GM12878 (cell line): ENCODE results near the gene HCCS. TPM values are rescaled to one million over a fixed set of nuclear protein-coding genes. Genes with fewer than 3 reads are reported as not detected.

Experiments
- ATAC-seq: fragments of 200-7000 bp; cut with Tn5 transposase; 3 replicates; pipeline ENCODE4 v1.9.1; 2020; ENCODE audit warnings: mild to moderate bottlenecking, moderate library complexity
- BruUV-seq: library from RNA; stranded (reverse); fragments of 400-500 nt; replicated peaks from 2 replicates; lab custom pipeline; 2021; lab: Mats Ljungman, UMichigan
- CTCF ChIA-PET: fragments of 300-600 bp; sonication (Branson Sonifier 250); formaldehyde crosslinking; extraction: SDS; loops from one replicate; lab custom pipeline; 2021; ENCODE audit warnings: inconsistent platforms; lab: Yijun Ruan, JAX
- POLR2A ChIA-PET: fragments of 350-600 bp; formaldehyde crosslinking; extraction: SDS; loops from one replicate; lab custom pipeline; 2021; ENCODE audit warnings: inconsistent platforms; lab: Charles Lee
- RAD21 ChIA-PET: fragments of 300-600 bp; sonication (Branson Sonifier 250); formaldehyde crosslinking; loops from one replicate; lab custom pipeline; 2023; ENCODE audit warnings: antibody characterized with exemption; ENCODE audit not compliant: unreplicated experiment; lab: Charles Lee
- SMC1A ChIA-PET: fragments of 300-600 bp; sonication (Branson Sonifier 250); formaldehyde crosslinking; loops from one replicate; lab custom pipeline; 2023; ENCODE audit not compliant: unreplicated experiment, uncharacterized antibody; lab: Charles Lee
- DNase-seq: peaks from one replicate; pipeline ENCODE4 v3.0.0-alpha.2; 2011; ENCODE audit warnings: low read depth, low spot score
- FAIRE-seq: peaks from 3 replicates; lab custom pipeline; 2011; peaks lifted over from hg19 to GRCh38; lab: Jason Lieb, UNC
- H2AFZ ChIP-seq: 2 replicates; pipeline ENCODE4 v1.6.0; 2011; ENCODE audit warnings: low read depth, low read length, control low read depth; ENCODE audit not compliant: control insufficient read depth
- H3K27ac ChIP-seq: 2 replicates; pipeline ENCODE4 v1.5.1; 2011; ENCODE audit warnings: control low read depth; ENCODE audit not compliant: control insufficient read depth, insufficient read depth
- H3K27me3 ChIP-seq, 2 experiments: replicated peaks in 1 of 2; 2 replicates each; pipeline versions ENCODE4 v1.6.0 to v1.6.1; 2011; ENCODE audit warnings: low read length in 1 of 2; ENCODE audit not compliant: control insufficient read depth in 2 of 2, insufficient read depth in 2 of 2
- H3K36me3 ChIP-seq, 2 experiments: 2 replicates each; pipeline ENCODE4 v1.5.1; 2011; ENCODE audit warnings: low read length in 1 of 2; ENCODE audit not compliant: control insufficient read depth in 2 of 2, insufficient read depth in 2 of 2
- H3K4me1 ChIP-seq: 2 replicates; pipeline ENCODE4 v1.6.1; 2011; ENCODE audit warnings: mild to moderate bottlenecking, low read length, moderate library complexity, mixed read lengths; ENCODE audit not compliant: control insufficient read depth, insufficient read depth
- H3K4me2 ChIP-seq: 2 replicates; pipeline ENCODE4 v1.6.0; 2011; ENCODE audit warnings: control low read depth; ENCODE audit not compliant: control insufficient read depth, insufficient read depth
- H3K4me3 ChIP-seq: fragments of 200-600 bp; sonication (generic); 2 replicates; pipeline ENCODE4 v1.5.1; 2016
- H3K79me2 ChIP-seq: 2 replicates; pipeline ENCODE4 v1.6.0; 2011; ENCODE audit warnings: low read length; ENCODE audit not compliant: control insufficient read depth, insufficient read depth
- H3K9ac ChIP-seq: 2 replicates; pipeline ENCODE4 v1.8.0; 2011; ENCODE audit warnings: low read length, control low read depth, mixed read lengths; ENCODE audit not compliant: control insufficient read depth, insufficient read depth
- H3K9me3 ChIP-seq: replicated peaks from 3 replicates; pipeline ENCODE4 v1.5.1; 2011; ENCODE audit warnings: mild to moderate bottlenecking, low read length; ENCODE audit not compliant: control insufficient read depth, insufficient read depth
- H4K20me1 ChIP-seq: 2 replicates; pipeline ENCODE4 v1.6.0; 2011; ENCODE audit not compliant: control insufficient read depth, insufficient read depth
- EZH2 ChIP-seq: IDR thresholded peaks from 2 replicates; pipeline ENCODE4 v1.6.1; 2012; ENCODE audit warnings: low read depth, mild to moderate bottlenecking, control low read depth, inconsistent platforms, low read length, borderline replicate concordance; ENCODE audit not compliant: control insufficient read depth
- FOS ChIP-seq: IDR thresholded peaks from 3 replicates; pipeline ENCODE4 v1.6.1; 2011; ENCODE audit warnings: borderline replicate concordance; ENCODE audit not compliant: insufficient read length; ENCODE audit errors: extremely low read depth
- FOXK2 ChIP-seq: fragments of 450-650 bp; IDR thresholded peaks from 2 replicates; pipeline ENCODE4 v1.6.1; 2017; ENCODE audit warnings: mild to moderate bottlenecking, moderate library complexity
- HDAC2 ChIP-seq: fragments of 200-600 bp; sonication (generic); IDR thresholded peaks from 2 replicates; pipeline ENCODE4 v1.6.1; 2017
- HDAC6 ChIP-seq: fragments of 200-600 bp; sonication (generic); IDR thresholded peaks from one replicate; pipeline ENCODE4 v1.8.0; 2017; ENCODE audit warnings: antibody characterized with exemption; ENCODE audit not compliant: unreplicated experiment
- MEF2A ChIP-seq: IDR thresholded peaks from 2 replicates; pipeline ENCODE4 v1.6.1; 2011; ENCODE audit warnings: low read depth, mild to moderate bottlenecking, low read length, moderate library complexity; ENCODE audit not compliant: insufficient read depth
- NR2C1 ChIP-seq: fragments of 450-650 bp; IDR thresholded peaks from 2 replicates; pipeline ENCODE4 v1.6.1; 2017; ENCODE audit warnings: antibody characterized with exemption, mild to moderate bottlenecking, moderate library complexity
- NR2F1 ChIP-seq: fragments of 450-650 bp; conservative IDR thresholded peaks from 2 replicates; pipeline ENCODE4 v1.6.1; 2017; ENCODE audit warnings: mild to moderate bottlenecking
- RFX5 ChIP-seq: IDR thresholded peaks from 2 replicates; pipeline ENCODE4 v1.6.1; 2011; ENCODE audit warnings: low read depth, low read length, improper control_type of control experiment
- SRF ChIP-seq, 2 experiments: IDR thresholded peaks; 2 replicates each; pipeline ENCODE4 v1.6.1; 2011; ENCODE audit warnings: low read depth in 2 of 2, low read length in 2 of 2, mild to moderate bottlenecking in 1 of 2, moderate library complexity in 1 of 2
- WRNIP1 ChIP-seq: IDR thresholded peaks from 2 replicates; pipeline ENCODE4 v1.6.1; 2011; ENCODE audit warnings: low read depth, low read length, improper control_type of control experiment, borderline replicate concordance
- ZNF217 ChIP-seq: fragments of 450-650 bp; IDR thresholded peaks from 2 replicates; pipeline ENCODE4 v1.6.1; 2017; ENCODE audit warnings: antibody characterized with exemption, mild to moderate bottlenecking
- ZNF274 ChIP-seq: IDR thresholded peaks from one replicate; pipeline ENCODE4 v1.8.0; 2011; ENCODE audit not compliant: insufficient read length, insufficient read depth
- ZZZ3 ChIP-seq: IDR thresholded peaks from 2 replicates; pipeline ENCODE4 v1.6.1; 2011; ENCODE audit warnings: low read depth; ENCODE audit not compliant: control insufficient read depth, insufficient read length
- WGBS: methylation state at CpG from one replicate; pipeline ENCODE4 v1.1.6; 2016; ENCODE audit warnings: low lambda C conversion rate; ENCODE audit not compliant: insufficient replicate concordance, insufficient coverage; ENCODE audit errors: missing lambda C conversion rate; 5-methylcytosine and 5-hydroxymethylcytosine counted together
- in situ Hi-C: fragments of 300-500 bp; cut with MboI; formaldehyde crosslinking; loops from 9 replicates; pipeline ENCODE4 v1.14.3; 2018; ENCODE audit warnings: mixed read lengths
- intact Hi-C: fragments of 100-400 bp; cut with micrococcal nuclease; formaldehyde crosslinking; loops from one replicate; pipeline ENCODE4 v1.14.2; 2022; ENCODE audit not compliant: unreplicated experiment
- polyA plus RNA-seq, 11 experiments: library from polyadenylated mRNA; depleted of rRNA in 4 of 11; unstranded in 6 of 11; stranded (reverse) in 5 of 11; fragments of >200 nt; fragmentation: Nextera tagmentation in 4 of 11; fragmentation: Illumina TruSeq in 1 of 11; extraction: Ambion mirVana in 4 of 11; extraction: Trizol in 1 of 11; gene quantifications; 1 replicate in 1 of 11; 2 replicates in 10 of 11; pipeline versions ENCODE4 v1.2.1 to v1.2.3, GENCODE V29; 2011 to 2016; ENCODE audit warnings: inconsistent platforms in 2 of 11, missing spikeins in 2 of 11, low read depth in 1 of 11
- total RNA-seq, 4 experiments: library from RNA; depleted of rRNA in 3 of 4; stranded (reverse); fragments of >200 nt in 3 of 4; fragmentation: Illumina TruSeq in 1 of 4; extraction: Trizol in 1 of 4; gene quantifications; 2 replicates each; pipeline versions ENCODE4 v1.2.1 to v1.2.3, GENCODE V29; 2013 to 2021
- TF ChIP-seq, protein P1 (sequence below): fragments of 450-650 bp; IDR thresholded peaks from 2 replicates; pipeline ENCODE4 v1.6.1; 2016; ENCODE audit warnings: mild to moderate bottlenecking
- TF ChIP-seq, protein P2 (sequence below): IDR thresholded peaks from 2 replicates; pipeline ENCODE4 v1.6.1; 2011; ENCODE audit warnings: low read depth, low read length, improper control_type of control experiment, borderline replicate concordance
- TF ChIP-seq, protein P3 (sequence below): fragments of 450-650 bp; IDR thresholded peaks from 2 replicates; pipeline ENCODE4 v1.6.1; 2017; ENCODE audit warnings: mild to moderate bottlenecking, moderate library complexity

HCCS gene
- total and polyA plus RNA-seq, 10 of the 15 experiments (the other 5 are each of a cell fraction or from before 2014, with no cell fraction given), result 11.8 to 69.6 (median 36.9) TPM

DNA sequence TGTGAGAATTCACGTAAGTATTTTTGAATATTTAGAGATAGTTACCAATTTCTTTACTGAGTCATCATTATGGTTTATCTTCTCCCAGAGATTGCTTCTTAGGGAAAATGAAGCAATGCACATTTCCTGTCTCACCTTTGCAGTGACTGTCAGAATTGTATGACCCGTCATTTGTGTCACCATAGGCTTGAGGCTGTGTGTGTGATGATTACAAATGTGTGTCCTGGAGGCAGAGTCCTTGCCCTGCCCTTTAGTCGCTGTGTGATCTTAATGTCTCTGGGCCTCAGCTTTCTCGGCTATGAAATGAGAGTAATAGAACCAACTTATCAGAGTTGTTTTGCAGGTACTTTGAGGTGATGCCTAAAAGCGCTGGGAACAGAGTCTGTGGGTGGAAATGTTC lies 13.9 kb downstream of the HCCS start:
- CTCF ChIA-PET, result interaction anchor here (0.7 to 3.8 kb wide), 2 partner anchors 12 to 400 kb away, joined by 3 to 23 read pairs; no protein-coding TSS in a partner anchor
- POLR2A ChIA-PET, result no interaction called here
- no peaks in the 10 kb centered on the region for H3K4me1 ChIP-seq
- RAD21 ChIA-PET, result no interaction called here
- ATAC-seq, result no peak
- no peak overlapping the region for H3K4me2 ChIP-seq
- SMC1A ChIA-PET, result interaction anchor here (1.0 kb wide), 1 partner anchor 407 kb away, joined by 3 read pairs; no protein-coding TSS in a partner anchor
- WGBS, result 50% methylated on average over 5 of the region's 5 CpGs
- H3K27ac ChIP-seq, result no peak overlapping the region
- FAIRE-seq, result no peak
- H3K9me3 ChIP-seq, result no peaks in the 10 kb centered on the region
- H3K9ac ChIP-seq, result no peak overlapping the region
- no peaks in the 10 kb centered on the region for H3K27me3 ChIP-seq
- H4K20me1 ChIP-seq, result no peaks in the 10 kb centered on the region
- no TSS peak for BruUV-seq
- no peak overlapping the region for H2AFZ ChIP-seq
- DNase-seq, result no peak
- H3K4me3 ChIP-seq, result no peak overlapping the region
- in situ Hi-C loops, result no loop called here
- intact Hi-C loops, result no loop called here
- no peak for TF ChIP-seq EZH2
- no peak for TF ChIP-seq ZNF217
- no peak for TF ChIP-seq FOXK2
- TF ChIP-seq NR2C1, result no peak
- TF ChIP-seq, protein P1, sequence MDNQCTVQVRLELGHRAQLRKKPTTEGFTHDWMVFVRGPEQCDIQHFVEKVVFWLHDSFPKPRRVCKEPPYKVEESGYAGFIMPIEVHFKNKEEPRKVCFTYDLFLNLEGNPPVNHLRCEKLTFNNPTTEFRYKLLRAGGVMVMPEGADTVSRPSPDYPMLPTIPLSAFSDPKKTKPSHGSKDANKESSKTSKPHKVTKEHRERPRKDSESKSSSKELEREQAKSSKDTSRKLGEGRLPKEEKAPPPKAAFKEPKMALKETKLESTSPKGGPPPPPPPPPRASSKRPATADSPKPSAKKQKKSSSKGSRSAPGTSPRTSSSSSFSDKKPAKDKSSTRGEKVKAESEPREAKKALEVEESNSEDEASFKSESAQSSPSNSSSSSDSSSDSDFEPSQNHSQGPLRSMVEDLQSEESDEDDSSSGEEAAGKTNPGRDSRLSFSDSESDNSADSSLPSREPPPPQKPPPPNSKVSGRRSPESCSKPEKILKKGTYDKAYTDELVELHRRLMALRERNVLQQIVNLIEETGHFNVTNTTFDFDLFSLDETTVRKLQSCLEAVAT, result no peak
- no peak for TF ChIP-seq RFX5
- no peak for TF ChIP-seq NR2F1
- TF ChIP-seq ZZZ3, result no peak
- TF ChIP-seq, protein P2, sequence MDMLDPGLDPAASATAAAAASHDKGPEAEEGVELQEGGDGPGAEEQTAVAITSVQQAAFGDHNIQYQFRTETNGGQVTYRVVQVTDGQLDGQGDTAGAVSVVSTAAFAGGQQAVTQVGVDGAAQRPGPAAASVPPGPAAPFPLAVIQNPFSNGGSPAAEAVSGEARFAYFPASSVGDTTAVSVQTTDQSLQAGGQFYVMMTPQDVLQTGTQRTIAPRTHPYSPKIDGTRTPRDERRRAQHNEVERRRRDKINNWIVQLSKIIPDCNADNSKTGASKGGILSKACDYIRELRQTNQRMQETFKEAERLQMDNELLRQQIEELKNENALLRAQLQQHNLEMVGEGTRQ, result no peak
- no peak for TF ChIP-seq HDAC2
- no peak for TF ChIP-seq FOS
- no peak for TF ChIP-seq SRF (IDR thresholded peaks at IDR 0.05; ENCODE audit: low read depth in 2 of 2, low read length in 2 of 2)
- no peak for TF ChIP-seq HDAC6
- TF ChIP-seq, protein P3, sequence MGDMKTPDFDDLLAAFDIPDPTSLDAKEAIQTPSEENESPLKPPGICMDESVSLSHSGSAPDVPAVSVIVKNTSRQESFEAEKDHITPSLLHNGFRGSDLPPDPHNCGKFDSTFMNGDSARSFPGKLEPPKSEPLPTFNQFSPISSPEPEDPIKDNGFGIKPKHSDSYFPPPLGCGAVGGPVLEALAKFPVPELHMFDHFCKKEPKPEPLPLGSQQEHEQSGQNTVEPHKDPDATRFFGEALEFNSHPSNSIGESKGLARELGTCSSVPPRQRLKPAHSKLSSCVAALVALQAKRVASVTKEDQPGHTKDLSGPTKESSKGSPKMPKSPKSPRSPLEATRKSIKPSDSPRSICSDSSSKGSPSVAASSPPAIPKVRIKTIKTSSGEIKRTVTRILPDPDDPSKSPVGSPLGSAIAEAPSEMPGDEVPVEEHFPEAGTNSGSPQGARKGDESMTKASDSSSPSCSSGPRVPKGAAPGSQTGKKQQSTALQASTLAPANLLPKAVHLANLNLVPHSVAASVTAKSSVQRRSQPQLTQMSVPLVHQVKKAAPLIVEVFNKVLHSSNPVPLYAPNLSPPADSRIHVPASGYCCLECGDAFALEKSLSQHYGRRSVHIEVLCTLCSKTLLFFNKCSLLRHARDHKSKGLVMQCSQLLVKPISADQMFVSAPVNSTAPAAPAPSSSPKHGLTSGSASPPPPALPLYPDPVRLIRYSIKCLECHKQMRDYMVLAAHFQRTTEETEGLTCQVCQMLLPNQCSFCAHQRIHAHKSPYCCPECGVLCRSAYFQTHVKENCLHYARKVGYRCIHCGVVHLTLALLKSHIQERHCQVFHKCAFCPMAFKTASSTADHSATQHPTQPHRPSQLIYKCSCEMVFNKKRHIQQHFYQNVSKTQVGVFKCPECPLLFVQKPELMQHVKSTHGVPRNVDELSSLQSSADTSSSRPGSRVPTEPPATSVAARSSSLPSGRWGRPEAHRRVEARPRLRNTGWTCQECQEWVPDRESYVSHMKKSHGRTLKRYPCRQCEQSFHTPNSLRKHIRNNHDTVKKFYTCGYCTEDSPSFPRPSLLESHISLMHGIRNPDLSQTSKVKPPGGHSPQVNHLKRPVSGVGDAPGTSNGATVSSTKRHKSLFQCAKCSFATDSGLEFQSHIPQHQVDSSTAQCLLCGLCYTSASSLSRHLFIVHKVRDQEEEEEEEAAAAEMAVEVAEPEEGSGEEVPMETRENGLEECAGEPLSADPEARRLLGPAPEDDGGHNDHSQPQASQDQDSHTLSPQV, result no peak
- no peak for TF ChIP-seq ZNF274
- no peak for TF ChIP-seq MEF2A
- no peak for TF ChIP-seq WRNIP1
- peaks cover 1 to 2% of the 10 kb centered on the region in 2 experiments; a peak in 1 of 4 replicates for H3K36me3 ChIP-seq
- no peaks in the 10 kb centered on the region for H3K79me2 ChIP-seq
